ENCODE measurements around the gene NEMP2.
A peak's percentile ranks its signal among the peaks of the same experiment; 100 is the strongest.

NEMP2 gene

DNA sequence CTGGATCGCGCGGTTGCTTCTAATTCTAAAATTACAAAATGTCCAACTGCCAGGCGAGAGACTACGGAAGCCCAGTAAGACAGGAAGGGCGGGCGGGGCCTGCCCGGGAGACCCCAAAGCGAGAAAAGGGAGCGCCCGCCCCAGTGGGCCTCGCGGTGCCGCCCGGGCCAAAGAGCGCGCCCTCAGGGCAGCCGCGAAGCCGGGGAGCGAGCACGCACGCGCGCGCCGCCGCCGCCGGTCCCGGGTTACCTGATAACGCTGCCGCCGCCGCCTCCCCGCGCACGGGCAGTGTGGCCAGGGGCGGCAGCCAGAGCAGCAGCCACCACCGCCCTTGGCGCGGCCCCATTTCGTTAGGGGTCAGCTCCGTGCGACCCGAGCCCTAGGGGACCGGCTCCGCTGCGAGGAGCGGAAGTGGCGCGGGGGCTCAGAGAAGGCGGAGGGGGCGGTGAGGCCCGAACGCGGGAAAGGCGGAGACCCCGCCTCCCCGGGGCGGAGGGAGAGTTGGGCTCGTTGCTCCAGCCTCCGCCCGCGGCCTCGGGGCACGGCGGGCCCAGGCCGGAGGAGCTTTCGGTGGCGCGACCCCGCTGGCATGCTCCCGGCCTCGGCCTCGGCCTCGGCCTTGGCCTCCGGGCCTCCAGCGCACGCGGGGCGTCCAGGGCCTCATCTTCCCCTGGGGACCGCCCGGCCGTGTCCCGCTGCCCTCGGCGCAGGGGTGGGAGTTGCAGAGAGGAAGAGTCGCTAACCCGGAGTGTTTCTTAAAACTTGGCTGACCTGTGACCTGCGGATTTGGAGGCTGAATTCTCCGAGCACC, at the start of gene NEMP2:
TSS of gene NEMP2 (minus strand) at position 413 of the 811 bp plus-strand sequence. CDS start at position 346, 67 bp downstream.
- peaks cover 4% of the 10 kb centered on the region for H3K36me3 ChIP-seq
- H3K27ac ChIP-seq: peak within 1 kb of the TSS; percentile 87
- H3K9me3 ChIP-seq (ENCODE audit: severe bottlenecking): no peaks in the 10 kb centered on the region
- H3K4me3 ChIP-seq (ENCODE audit: low read depth, low read length): peak within 1 kb of the TSS; percentile 69
- H3K27me3 ChIP-seq (ENCODE audit: insufficient read depth, low read depth, severe bottlenecking): no peaks in the 10 kb centered on the region
- TF ChIP-seq CTCF (IDR thresholded peaks at IDR 0.05; ENCODE audit: low read depth, low read length): no peak
- peak; percentile 82 for DNase-seq

- no peak for TF ChIP-seq CTCF (IDR thresholded peaks at IDR 0.05; ENCODE audit: low read depth, low read length)
- H3K27me3 ChIP-seq (ENCODE audit: insufficient read depth, low read depth, severe bottlenecking): no peaks in the 10 kb centered on the region
- H3K36me3 ChIP-seq: no peaks in the 10 kb centered on the region
- DNase-seq: no peak
- no peak overlapping the region for H3K4me3 ChIP-seq (ENCODE audit: low read depth, low read length)
- no peaks in the 10 kb centered on the region for H3K9me3 ChIP-seq (ENCODE audit: severe bottlenecking)
- H3K27ac ChIP-seq: no peak overlapping the region
Observed at GRCh38 chr2:190583507-190584337, 49.2 kb upstream of the NEMP2 start.

DNA sequence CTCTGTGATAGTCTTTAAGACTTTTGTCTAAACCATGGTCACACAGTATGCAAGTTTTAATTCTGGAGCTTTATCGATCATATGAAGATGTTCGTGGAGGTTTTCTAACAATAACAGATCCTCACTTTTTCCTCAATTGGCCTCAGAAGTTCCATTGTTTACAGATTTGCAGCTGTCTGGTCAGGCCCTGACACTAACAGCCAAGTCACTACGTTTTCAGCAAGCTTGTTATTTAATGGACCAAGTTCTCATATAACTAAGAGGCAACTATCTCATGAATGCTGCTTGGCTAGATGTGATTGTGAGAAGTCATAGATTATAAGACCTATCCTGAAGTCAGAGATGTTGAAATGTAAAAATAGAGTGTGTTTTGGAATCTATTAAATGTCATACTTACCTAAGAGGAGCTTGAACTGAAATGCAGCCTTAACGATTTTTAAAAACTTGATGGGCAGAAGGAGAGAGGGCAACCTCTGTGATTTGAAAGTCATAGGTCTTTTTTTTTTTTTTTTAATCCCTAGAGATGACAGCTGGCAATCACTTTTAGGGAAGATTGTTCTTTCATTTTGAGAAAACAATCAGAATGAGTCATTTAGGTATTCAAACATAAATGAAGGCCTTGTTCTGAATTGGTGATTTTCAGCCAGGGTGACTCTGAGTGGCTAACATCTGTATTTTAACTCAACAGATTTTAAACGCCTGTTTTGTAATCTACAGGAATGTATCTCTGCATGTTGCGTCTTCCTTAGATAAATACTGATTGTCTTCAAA, 48.4 kb upstream of the NEMP2 start:
- Histone ChIP-seq H3K4me3 (ENCODE audit: low read depth, low read length) (no peak overlapping the region), H3K36me3 (no peaks in the 10 kb centered on the region), H3K27me3 (ENCODE audit: insufficient read depth, low read depth, severe bottlenecking) (no peaks in the 10 kb centered on the region), H3K27ac (no peak overlapping the region), H3K9me3 (ENCODE audit: severe bottlenecking) (no peaks in the 10 kb centered on the region)
- no peak for TF ChIP-seq CTCF (IDR thresholded peaks at IDR 0.05; ENCODE audit: low read depth, low read length)
- DNase-seq: no peak

DNA sequence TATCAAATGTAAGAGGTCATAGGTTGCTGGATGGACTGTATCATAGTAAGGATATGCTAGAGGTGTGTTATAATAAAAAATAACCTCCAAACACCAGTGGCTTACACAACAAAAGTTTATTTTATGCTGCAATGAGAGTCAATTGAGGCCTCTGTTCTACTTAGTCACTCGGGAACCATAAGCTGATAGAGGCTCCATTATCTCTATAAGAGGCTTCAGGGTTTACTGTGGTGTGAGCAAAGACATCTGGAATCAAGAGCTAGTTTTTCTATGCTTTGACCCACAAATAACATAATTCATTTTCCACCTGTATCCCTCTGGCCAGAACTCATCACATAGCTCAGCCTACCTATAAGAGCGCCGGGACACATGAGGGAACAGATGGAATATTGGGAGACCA, 47.5 kb upstream of the NEMP2 start:
- Histone ChIP-seq H3K27ac (no peak overlapping the region), H3K9me3 (ENCODE audit: severe bottlenecking) (no peaks in the 10 kb centered on the region), H3K27me3 (ENCODE audit: insufficient read depth, low read depth, severe bottlenecking) (no peaks in the 10 kb centered on the region), H3K36me3 (no peaks in the 10 kb centered on the region), H3K4me3 (ENCODE audit: low read depth, low read length) (no peak overlapping the region)
- TF ChIP-seq CTCF (IDR thresholded peaks at IDR 0.05; ENCODE audit: low read depth, low read length): no peak
- DNase-seq: no peak

DNA sequence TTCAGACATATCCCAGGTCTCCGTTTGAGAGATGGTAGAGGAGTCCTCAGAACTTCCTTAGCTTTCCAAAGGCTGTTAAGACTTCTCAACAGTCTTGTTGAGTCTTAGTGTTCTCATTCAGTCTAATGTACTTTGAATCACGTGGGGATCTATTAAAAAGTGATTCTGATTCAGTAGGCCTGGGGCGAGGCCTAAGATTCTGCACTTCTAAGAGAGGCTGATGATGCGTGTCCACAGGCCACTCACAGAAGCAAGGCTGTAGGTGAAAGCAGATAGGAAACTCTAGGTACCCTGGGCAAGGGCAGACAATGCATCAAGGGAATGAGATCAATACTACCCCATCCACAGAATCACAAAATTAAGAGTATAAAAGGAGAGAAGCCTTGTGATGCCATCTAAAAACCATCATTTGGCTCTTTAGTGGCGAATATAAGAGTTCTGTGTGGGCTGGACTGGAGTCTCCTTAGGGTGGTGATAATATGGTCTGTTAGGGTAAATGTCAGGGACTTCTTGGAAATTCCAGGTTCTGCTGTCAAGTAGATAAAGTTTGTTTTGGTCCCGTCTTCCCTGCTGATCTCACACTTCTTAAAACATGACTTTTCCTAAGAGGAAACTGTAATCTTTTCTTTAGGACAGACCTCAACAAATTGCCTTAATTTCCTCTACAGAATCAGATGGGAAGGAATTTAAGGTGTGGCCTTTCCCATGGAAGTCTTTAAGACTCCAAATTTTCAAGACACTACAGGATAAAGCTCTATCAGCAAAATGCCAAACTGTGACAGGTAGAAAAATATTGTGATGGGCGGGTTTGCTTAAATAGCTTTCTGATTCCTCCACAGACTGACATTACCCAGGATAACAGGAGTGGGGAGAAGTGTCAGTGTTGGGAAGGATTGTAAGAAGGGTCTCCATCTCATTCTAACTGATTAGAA, 45.7 kb upstream of the NEMP2 start:
- Histone ChIP-seq H3K9me3 (ENCODE audit: severe bottlenecking) (no peaks in the 10 kb centered on the region), H3K4me3 (ENCODE audit: low read depth, low read length) (no peak overlapping the region), H3K36me3 (no peaks in the 10 kb centered on the region), H3K27ac (no peak overlapping the region), H3K27me3 (ENCODE audit: insufficient read depth, low read depth, severe bottlenecking) (no peaks in the 10 kb centered on the region)
- no peak for DNase-seq
- no peak for TF ChIP-seq CTCF (IDR thresholded peaks at IDR 0.05; ENCODE audit: low read depth, low read length)
